ENCODE results near the gene CYB561A3.

DNA sequence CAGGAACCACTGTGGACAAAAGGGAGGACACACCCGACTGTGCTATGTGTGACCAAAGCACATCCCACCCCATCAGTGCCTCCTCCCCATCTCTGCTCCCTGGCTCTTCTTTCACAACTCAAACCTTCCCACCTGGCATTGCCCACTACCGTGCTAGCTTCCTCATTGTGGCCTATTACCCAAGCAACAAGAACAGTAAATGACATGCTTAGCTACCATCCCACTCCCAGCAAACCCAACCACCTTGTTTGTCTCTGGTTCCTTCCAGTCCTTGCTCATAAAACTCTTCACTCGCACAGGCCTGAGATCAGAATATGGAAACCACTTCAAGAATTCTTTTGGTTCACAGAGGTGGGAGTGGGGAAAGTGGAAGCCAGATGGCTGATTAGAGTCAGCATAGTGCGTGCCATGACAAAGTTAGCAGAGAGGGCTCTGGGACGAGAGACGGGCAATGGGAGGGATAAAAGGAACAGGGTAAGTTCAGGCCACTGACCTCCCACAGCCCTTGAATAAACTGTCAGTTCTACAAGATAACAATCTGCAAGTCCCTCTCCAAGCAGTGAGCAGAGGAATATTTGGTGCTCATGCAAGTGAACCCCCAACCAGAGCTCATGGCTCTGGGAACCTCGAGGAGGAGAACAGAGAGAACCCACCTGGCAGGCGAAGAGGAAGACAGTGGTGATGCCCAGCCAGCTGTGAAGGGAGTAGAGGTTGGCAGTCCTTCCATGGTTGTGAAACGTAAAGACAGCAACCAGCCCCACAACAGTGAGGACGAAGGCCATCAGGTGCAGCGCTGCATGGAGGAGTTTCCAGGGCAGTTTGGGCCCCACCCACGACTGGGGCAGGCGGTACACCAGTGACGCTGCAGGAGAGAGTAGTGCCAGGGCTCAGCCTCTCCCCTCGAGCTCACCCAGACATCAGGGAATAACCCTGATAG is 8.3 kb downstream of the CYB561A3 start:
- TF ChIP-seq, protein P1, sequence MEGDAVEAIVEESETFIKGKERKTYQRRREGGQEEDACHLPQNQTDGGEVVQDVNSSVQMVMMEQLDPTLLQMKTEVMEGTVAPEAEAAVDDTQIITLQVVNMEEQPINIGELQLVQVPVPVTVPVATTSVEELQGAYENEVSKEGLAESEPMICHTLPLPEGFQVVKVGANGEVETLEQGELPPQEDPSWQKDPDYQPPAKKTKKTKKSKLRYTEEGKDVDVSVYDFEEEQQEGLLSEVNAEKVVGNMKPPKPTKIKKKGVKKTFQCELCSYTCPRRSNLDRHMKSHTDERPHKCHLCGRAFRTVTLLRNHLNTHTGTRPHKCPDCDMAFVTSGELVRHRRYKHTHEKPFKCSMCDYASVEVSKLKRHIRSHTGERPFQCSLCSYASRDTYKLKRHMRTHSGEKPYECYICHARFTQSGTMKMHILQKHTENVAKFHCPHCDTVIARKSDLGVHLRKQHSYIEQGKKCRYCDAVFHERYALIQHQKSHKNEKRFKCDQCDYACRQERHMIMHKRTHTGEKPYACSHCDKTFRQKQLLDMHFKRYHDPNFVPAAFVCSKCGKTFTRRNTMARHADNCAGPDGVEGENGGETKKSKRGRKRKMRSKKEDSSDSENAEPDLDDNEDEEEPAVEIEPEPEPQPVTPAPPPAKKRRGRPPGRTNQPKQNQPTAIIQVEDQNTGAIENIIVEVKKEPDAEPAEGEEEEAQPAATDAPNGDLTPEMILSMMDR (IDR thresholded peaks at IDR 0.05; ENCODE audit: insufficient read depth, low read depth, low read length): no peak
- no peak for TF ChIP-seq EZH2 (IDR thresholded peaks at IDR 0.05; ENCODE audit: insufficient read depth, low read length)

Data from astrocyte (in vitro differentiated cells and primary cell).